GM19240 (cell line): ENCODE results near the gene LRRC8C.

Experiments used
- DNase-seq: peaks from one replicate; pipeline ENCODE4 v3.0.0; 2011; ENCODE audit warnings: low spot score; ENCODE audit not compliant: insufficient read length

LRRC8C gene

DNA sequence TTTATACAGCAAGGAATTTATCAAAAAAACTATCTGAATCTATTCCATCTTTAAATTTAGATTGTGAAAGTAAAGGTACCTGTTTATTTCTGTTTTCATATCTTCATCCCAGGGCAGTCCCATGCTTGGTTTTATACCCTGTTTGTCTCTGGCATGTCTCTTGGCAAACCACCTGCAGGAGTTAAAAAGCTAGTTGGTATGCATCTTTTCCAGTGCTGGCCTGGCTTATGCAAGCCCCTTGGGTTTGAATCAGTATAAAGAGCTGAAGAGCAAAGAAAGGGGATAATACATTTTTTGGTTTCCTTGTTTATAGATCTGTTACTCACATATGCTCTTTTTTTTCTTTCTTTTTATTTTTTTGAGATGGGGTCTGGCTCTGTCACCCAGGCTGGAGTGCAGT lies 37.8 kb downstream of the LRRC8C start:
- no peak for DNase-seq

DNA sequence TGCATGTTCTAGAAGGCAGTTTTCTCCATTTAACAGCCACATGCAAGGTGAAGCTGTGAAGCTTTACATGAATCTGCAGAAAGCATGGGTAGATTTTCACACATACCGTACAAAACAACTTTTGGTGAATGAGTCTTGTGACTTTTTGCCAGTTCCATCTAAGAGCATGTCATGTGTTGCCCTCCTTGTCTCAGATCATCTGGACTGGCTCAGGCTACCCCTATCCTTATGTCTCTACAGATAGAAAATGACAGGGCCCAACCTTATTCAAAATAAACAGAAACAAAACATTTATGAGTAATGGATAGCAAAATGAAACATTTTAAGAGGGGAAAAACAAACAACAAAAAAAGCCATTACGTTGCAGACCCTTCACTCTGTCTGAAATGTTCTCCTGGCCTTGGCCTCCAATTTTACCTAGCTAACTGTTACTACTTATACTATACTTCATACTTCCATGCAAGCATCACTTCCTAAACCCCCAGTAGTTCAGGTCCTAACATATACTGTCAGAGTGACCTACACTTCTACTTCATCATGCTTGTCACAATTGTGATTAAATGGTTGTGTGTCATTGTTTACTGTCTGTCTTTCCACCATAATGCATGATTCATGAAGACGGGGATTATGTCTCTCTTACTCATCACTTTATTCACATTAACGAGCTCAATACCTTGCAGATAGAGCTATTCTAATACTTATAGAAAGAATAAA lies 39.0 kb downstream of the LRRC8C start:
- DNase-seq: no peak

DNA sequence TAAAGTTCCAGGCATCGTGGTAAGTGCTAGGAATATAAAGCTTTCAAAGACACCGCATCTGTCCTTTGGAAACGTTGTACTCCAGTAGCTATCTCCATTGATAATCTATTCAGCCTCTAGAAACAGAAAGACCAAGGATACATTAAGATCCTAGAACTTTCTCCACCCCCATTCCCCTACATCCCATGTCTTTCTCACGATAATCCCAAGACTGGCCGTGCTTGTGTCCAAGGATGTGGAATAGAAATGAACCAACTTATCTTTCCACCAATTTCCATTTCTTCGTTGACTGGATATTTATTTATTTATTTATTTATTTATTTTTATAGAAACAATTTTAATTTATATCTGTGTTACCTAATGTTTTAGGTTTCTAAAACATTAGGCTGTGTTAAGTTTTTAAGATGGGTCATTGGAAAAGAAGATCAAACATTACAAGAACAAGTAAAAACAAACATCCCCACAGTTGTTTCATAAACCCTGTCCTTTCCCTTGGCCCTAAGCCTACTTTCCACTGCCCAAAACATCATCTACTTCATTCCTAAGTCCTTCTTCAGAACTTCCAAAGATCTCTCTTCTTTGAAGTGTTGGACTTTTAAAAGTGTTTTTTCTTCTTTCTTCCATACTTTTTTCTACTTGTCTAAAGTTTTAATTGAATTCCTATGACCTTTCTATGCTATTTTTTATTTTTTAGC lies 39.7 kb downstream of the LRRC8C start:
- DNase-seq: no peak

DNA sequence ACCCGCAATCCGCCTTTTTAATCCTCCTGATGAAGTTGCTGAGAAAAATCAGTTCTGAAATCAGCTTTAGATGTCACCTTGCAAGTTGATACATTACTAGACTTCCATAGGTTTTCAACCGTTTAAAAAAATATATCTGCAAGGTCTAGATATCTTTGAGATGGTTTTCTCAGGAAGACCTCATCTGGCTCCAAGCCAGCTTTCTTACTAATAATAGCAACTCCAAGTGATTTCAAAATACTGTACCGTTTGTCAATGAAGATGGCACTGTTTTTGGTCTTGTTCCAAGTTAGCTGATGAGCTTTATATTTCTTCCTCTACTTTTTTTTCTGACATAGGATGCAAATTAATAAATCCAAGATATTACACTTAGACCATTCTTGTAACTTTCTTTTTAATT lies 40.3 kb downstream of the LRRC8C start:
- DNase-seq: no peak

DNA sequence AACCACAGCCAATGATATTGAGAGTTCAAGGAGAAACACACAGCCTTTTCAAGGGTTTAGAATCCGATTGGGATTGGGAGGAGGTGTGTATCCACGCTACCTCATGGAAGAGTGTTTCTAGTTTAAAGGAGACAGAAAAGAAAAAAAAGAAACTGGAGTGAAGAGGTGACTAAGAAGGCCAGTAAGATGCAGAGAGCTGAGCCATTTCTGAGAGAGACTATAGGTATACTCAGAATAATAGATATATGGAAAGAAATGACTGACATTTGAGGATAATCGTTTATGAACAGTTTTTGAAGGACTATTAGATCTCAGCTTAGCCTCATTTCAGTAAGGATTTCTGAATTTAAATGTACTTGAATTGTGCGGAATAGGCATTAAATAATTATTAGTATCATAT lies 42.8 kb downstream of the LRRC8C start:
- DNase-seq: no peak

DNA sequence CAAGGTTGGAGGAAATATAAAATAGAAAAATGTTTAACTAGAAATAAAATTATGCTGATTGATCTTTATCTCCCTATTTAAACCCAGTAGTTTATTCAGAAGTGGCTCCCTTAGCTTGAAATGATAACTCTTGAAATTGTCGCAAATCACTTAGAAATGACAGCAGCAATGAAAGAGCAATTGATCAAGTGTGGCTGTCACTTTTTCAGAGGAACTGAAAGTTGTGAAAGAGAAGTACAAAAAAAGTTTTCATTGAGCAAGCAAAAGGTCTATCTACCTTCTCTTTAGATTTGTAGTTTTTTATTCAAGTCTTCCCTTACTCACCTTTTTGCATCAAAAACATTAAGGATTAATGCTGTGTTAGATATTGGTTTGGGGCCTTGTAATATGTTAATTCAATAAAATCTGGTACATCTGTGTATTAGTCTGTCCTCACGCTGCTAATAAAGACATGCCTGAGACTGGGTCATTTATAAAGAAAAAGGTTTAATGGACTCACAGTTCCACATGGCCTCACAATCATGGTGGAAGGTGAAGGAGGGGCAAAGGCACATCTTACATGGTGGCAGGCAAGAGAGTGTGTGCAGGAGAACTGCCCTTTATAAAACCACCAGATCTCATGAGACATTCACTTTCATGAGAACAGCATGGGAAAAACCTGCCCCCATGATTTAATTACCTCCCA lies 48.3 kb downstream of the LRRC8C start:
- DNase-seq: peak; percentile 4

DNA sequence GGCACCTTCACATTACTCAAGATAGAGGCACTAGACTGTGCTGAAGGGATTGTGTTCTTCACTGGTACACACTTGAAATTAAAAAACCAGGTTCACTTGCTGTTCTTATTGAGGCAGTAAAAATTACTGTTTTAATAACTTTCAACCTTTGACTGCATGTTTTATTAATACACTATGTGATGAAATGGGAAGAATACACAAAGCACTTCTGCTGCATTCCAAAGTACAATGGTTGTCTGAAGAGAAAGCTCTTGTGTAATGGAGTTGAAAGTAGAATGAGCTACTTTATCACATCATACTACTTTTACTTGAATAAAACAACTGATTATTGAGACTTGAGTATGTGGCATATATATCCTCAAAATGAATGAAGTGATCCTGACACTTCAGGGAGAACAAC lies 49.7 kb downstream of the LRRC8C start:
- DNase-seq: no peak

DNA sequence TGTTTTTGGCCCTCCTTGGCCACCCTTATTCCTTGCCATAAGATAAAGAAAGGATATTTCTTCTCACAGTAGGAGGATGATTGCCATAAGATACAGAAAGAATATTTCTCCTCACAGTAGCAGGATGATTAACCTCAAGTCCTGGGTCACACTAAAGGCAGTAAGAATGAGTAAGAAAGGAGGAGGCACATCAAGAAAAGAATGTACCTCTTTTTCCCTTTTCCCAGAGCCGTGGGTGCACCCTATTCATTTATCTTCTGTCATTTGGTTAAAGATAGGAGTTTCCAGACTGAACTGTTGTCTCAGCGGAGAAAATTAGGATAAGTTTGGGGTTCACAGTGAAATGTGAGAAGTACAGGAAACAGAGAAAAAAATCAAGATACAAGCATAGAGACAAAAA lies 52.5 kb downstream of the LRRC8C start:
- no peak for DNase-seq

DNA sequence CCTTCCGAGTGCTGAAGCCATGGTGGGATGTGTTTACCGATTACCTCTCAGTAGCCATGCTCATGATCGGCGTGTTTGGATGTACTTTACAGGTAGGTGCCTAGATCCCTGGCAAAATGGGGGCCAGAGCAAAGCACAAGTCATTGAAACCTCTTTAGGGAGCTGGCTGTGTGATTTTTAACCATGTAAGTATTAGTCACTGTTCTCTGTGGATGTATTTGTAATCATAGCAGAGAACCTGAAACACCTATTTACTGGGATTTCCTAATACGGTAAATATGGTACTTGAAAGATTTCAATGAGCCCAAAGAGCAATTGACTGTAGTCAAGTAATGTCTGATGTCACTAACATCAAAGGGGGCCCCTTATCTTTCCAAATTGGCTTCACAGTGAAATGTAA lies 53.6 kb downstream of the LRRC8C start:
- DNase-seq: no peak

DNA sequence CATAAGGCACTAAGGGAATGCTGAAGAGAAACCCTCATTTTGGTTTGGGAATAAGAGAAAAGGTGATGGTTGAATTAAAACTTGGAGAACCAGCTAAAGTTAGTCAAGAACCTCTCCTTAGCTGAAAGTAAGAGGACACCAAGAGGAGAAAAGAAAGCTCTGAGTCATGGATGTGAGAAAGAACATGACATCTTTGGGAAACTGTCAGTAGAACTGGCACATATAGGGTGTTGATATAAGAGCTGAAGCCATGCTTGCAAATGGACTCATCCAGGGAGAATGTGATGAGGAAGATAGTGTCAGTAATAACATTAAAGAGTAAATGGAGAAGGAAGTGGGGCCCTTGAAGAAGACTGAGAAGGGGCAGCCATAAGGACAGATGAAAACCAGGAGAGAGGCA lies 54.3 kb downstream of the LRRC8C start:
- DNase-seq: no peak

DNA sequence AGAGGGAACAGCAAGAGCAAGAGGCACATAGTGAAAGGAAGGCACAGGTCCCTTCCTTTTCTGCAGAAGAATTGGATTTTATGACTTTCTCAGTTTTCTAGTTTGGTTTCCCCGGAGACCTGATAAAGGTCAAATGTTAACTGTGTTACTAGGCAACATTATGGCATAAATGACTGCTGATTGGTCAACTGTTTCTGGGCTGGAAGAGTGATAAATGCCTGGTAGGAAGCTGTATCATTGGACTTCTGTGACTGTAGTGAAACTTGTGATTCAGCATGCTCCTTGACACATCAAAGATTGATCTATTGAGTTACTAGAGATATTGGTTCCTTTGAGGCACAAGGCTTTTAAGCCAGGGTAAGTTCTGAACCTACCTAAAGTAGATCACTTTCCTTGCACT lies 55.7 kb downstream of the LRRC8C start:
- no peak for DNase-seq

DNA sequence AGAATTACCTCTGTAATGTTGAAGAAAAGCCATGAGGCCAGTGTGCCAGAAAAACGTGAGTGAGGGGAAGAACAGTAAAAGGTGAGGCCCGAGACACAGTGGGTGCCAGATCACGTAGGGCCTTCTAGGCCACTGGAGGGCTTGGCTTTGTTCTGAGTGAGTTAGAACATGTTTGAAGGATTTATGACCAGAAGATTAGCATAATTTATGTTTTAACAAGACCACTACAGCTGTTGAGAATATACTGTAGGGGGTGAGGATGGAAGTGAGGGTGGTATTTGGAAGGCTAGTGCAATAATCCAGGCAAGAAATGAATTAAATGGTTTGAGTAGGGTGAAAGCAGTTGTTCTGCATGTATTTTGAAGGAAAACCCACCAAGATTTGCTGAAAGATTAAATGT lies 56.3 kb downstream of the LRRC8C start:
- no peak for DNase-seq

DNA sequence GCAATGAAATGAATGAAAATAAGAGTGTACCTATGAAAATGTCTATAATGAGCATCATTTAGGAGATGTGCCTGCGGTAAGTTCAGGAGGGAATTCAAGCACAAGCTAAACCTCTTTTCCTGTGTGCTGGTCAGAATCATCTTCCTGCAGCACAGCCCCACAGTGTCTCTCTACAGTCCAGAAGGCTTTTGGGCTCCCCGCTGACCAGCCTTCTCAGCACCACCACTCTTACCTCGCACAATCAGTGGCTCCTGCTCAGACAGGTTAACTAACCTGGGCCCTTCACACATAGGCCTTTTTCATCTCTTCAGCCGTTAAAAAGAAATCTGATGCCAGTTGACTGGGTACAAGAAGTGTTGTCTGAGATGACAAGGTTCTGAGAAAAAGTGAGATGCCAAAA lies 57.7 kb downstream of the LRRC8C start:
- DNase-seq: no peak

DNA sequence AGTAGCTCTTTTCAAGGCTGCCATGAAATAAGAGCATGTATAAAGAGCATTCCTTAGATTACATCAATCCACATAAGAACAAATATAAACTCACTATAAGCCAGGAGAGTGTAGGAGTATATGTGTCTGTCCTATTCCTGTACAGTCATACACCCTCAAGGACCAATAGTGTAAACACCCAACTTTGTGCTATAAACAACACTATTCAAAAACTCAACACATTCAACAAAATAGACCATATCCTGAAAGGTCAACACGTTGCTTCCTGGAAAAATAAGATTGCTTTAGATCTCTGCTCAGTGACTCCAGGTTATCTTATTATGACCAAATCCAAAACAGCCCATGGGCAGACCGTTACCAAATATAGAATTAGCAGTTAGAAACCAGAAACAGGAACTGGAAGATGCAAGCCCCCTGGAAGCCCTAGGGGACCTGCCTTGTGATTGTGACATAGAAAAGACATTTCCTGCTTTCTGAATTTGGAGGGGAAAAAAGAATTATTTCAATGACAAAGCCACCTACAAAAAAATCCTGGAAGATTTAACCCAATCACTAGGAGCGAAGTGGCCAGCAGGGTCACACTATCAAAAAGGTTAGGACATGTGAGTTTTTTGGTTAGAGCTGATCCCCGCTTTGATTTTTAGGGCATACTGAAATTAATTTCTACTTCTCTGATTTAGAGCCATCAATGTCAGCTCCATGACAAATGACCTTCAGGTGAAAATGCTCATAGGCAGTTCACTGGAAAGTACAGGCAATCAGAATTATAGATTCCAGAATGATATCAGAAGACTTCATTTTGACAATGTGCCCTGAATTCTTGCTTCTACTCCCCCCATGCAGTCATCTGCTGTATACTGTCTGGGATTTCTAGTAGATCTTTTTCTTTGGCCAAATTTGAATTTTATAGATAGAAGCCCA lies 59.9 kb downstream of the LRRC8C start:
- DNase-seq: no peak

DNA sequence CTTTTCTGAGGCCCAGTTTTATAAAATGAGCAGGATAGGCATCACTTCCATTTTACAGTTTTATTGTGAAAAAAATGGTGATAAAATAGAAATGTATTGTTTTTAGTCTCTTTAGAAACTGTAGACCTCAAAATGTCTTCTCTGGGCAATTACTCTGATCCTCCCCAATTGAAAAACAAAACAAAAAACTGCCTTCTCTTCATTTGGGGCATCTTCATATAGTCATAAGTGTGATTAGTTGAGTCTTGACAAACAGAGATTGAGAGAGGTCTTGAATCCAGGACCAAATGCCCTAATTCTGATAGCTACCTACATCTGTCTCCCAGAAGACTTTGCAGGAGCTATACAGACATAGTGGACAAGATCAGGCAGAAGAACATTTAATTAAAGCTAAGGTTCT lies 62.9 kb downstream of the LRRC8C start:
- no peak for DNase-seq

DNA sequence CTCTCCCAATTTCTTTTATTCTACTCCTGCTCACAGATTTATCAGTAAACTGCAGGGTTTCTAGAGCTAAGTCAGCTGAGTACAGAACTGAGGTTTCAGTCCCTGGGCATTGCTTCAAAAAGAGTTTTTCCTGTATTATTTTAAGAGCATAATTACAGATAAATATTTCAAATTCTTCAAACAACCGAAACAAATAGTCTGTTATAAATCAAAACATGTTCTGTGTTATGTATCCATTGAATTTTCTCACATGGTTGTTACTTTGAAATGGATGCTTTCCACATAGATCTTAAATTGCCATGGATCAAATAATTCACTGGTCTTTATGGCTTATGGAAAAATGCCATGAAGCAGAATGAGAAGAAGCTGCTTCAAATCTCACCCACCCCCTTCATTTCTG lies 64.5 kb downstream of the LRRC8C start:
- DNase-seq: no peak

DNA sequence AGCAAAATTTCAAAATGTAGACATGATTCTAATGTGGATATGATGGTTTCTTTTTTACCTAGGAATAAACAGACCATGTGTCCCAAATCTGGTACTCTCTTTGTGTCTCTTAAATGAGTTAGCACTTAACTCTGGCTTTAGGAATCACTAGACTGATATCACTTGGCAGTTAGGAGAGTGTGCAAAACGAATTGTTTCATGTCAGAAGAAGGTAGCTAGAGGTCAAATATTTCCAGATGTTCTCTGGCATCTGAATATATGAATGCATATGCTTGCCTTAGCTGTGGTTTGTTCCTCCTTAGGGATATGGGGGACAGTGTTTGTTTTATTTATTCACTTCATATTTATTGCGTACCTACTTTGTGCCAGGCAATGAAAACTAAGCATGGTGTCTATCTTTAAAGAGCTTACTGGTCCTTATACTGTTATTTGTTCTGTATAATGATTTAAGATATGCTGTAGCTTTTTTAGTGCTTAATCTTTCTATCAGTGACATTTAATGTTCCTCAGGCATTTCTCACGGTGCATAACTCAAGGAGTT lies 65.2 kb downstream of the LRRC8C start:
- DNase-seq: no peak

DNA sequence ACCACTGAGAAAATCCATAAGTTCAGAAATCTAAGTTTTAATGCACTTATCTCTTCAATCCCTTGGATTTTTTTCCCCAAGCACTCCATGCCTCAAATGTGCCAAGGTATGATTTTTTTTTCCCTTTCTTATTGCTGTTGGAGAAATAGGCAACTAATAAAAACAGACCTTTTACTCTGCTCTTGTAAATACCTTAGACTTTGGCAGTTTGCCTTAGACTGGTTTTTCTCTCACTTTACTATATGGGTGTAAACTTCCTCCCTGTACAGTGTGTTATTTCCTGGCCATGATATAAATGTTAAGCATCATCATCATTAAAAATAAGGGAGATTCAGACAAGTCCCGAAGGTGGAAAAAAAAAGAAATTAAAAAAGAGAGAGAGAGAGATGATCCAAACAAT lies 65.7 kb downstream of the LRRC8C start:
- DNase-seq: no peak

DNA sequence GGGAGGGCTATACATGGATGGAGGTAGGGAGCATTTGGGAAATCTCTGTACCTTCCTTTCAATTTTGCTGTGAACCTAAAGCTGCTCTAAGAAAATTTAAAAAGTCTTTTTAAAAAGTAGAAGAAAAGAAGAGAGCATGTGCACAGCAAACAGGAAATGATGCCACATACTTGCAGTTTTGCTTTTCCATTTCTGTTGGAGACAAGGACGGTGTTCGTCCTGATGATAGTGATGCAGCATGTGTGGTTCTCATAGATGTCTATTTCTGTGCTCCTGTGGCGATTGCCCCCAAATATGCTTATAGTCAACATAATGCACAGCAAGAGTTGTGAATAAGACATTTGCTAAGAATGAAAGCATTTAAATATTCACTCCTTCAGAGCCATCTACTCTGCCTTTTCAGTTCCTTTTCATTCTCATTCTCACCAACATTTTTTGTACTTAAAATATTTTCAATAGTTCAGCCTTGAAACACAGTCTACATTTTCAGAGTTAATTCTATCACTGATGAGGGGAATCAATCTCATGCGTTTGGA lies 66.6 kb downstream of the LRRC8C start:
- DNase-seq: no peak

DNA sequence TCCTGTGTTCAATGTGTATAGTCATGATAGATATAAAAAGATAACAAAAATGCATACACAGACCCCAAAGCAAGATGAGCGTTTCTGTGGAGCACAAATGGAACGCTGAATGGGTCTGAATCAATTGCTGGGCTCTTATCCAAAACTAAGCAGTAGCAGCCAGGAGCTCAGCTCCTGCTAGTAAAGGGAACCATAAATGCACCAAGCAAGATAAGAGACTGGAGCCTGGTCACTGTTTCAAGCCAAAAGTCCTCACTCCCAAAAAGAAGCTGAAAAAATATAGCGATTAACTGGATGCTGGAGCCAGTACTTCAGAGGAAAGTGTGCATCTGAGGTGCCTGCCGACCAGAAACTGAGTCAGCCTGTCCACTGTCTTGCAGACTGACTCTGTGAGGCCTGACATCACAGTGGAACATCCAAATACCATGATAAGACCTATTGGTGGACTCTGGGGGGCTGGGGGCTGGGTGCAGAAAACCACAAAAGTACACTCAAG lies 68.9 kb downstream of the LRRC8C start:
- DNase-seq: no peak

DNA sequence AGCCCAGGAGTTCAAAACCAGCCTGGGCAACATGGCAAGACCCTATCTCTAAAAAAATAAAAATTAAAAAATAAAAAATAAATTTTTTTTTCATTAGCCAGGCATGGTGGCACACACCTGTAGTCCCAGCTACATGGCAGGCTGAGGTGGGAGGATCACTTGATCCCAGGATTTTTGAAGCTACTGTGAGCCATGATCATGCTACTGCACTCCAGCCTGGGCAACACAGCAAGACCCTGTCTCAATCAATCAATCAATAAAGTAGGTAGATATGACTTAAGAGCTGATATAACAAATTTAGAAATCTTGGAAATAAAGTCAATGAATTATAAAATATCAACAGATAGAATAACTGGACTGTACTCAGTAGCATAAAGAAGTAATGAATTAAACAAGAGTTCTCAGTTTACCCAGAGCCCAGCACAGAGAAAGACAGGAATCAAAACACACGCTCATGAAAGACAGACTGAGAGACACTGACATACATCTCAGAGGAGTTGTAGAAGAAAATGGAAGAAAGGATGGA lies 69.7 kb downstream of the LRRC8C start:
- no peak for DNase-seq
